Sigmoid colon (tissue), 7 donors: ENCODE data around the gene ERGIC3. TPM values are rescaled to one million over a fixed set of nuclear protein-coding genes. Genes with fewer than 3 reads are reported as not detected.

Source experiments
- DNase-seq: peaks from one replicate; pipeline ENCODE4 v3.0.0-alpha.2; 2019
- H3K27ac ChIP-seq, 4 donors: fragments of 200-600 bp; sonication (generic); one replicate each; pipeline ENCODE4 v1.5.1; 2016 to 2019; ENCODE audit warnings: mild to moderate bottlenecking in 1 of 4
- H3K27me3 ChIP-seq, 3 donors: fragments of 200-600 bp; sonication (generic); one replicate each; pipeline ENCODE4 v1.5.1; 2019; ENCODE audit warnings: mild to moderate bottlenecking in 1 of 3
- H3K36me3 ChIP-seq, 4 donors: fragments of 200-600 bp; sonication (generic); one replicate each; pipeline ENCODE4 v1.5.1; 2016 to 2019
- H3K4me1 ChIP-seq, 4 donors: fragments of 200-600 bp; sonication (generic); one replicate each; pipeline ENCODE4 v1.5.1; 2017 to 2019
- H3K4me3 ChIP-seq, 4 donors: fragments of 200-600 bp; sonication (generic); one replicate each; pipeline ENCODE4 v1.5.1; 2017 to 2019; ENCODE audit warnings: mild to moderate bottlenecking in 2 of 4, moderate library complexity in 1 of 4
- H3K9me3 ChIP-seq, 4 donors: fragments of 200-600 bp in 3 of 4; sonication (generic) in 3 of 4; one replicate each; pipeline versions ENCODE4 v1.5.1 to v1.6.1; 2013 to 2019
- EP300 ChIP-seq, 4 donors: sonication (generic); formaldehyde crosslinking; IDR thresholded peaks; one replicate each; pipeline ENCODE4 v1.6.1; 2017; ENCODE audit warnings: antibody characterized with exemption in 4 of 4
- POLR2A ChIP-seq, 2 donors: fragments of 450-650 bp; IDR thresholded peaks; one replicate each; pipeline ENCODE4 v1.6.1; 2016; ENCODE audit warnings: antibody characterized with exemption in 2 of 2, mild to moderate bottlenecking in 2 of 2, moderate library complexity in 2 of 2
- POLR2AphosphoS5 ChIP-seq, 4 donors: sonication (generic); formaldehyde crosslinking; IDR thresholded peaks; one replicate each; pipeline ENCODE4 v1.6.1; 2017; ENCODE audit warnings: antibody characterized with exemption in 4 of 4
- WGBS, 2 donors: extraction: QIAGEN DNeasy Blood & Tissue Kit; methylation state at CpG; one replicate each; pipeline ENCODE4 v1.1.7; 2013; 5-methylcytosine and 5-hydroxymethylcytosine counted together
- intact Hi-C: fragments of 100-400 bp; cut with DNase I; formaldehyde crosslinking; loops from one replicate; pipeline ENCODE4 v1.15.1; 2023
- polyA plus RNA-seq, 3 donors: library from polyadenylated mRNA; stranded (reverse); fragments of 200-250 nt; gene quantifications; one replicate each; pipeline ENCODE4 v1.2.3, GENCODE V29; 2013
- total RNA-seq, 4 donors: library from RNA; depleted of rRNA; stranded (reverse); fragments of >200 nt; gene quantifications; one replicate each; pipeline ENCODE4 v1.1.0, GENCODE V29; 2016
- TF ChIP-seq, protein P1 (sequence below), 4 experiments: fragments of 450-650 bp in 3 of 4; fragments of 200-600 bp in 1 of 4; IDR thresholded peaks; one replicate each; pipeline ENCODE4 v1.5.1; 2016 to 2019; ENCODE audit warnings: antibody characterized with exemption in 4 of 4, mild to moderate bottlenecking in 3 of 4, moderate library complexity in 2 of 4
- donor health status: healthy with polysubstance abuse.
- donor health status: Bipolar disorder and iron deficiency.
- donor health status: healthy.

The ERGIC3 gene
- total and polyA plus RNA-seq, 7 donors, result 113 to 230 (median 184) TPM

DNA sequence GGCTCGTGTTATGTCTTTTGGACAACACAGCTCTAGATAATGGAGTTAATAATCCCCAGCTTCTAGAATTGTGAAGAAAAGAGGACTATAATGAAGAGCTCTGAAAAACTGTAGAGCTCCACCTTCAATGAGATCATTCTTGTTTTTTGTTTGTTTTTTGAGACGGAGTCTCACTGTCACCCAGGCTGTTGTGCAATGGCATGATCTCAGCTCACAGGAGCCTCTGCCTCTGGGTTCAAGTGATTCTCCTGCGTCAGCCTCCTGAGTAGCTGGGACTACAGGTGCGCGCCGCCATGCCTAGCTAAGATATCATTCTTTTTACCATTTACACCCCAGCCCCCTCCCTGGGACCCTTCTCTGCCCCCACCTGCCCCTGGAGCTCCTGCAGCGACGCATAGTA is 36.6 kb downstream of the ERGIC3 start:
- Histone ChIP-seq H3K4me1 (no peaks in the 10 kb centered on the region), H3K27ac (no peak overlapping the region), H3K9me3 (peaks cover 0 to 4% (median 0%) of the 10 kb centered on the region in 4 donors), H3K36me3 (no peaks in the 10 kb centered on the region), H3K4me3 (no peak overlapping the region), H3K27me3 (no peaks in the 10 kb centered on the region)
- 84 to 89% methylated on average over 8 of the region's 8 CpGs for WGBS, 2 donors
- no peak for DNase-seq
- TF ChIP-seq, protein P1, sequence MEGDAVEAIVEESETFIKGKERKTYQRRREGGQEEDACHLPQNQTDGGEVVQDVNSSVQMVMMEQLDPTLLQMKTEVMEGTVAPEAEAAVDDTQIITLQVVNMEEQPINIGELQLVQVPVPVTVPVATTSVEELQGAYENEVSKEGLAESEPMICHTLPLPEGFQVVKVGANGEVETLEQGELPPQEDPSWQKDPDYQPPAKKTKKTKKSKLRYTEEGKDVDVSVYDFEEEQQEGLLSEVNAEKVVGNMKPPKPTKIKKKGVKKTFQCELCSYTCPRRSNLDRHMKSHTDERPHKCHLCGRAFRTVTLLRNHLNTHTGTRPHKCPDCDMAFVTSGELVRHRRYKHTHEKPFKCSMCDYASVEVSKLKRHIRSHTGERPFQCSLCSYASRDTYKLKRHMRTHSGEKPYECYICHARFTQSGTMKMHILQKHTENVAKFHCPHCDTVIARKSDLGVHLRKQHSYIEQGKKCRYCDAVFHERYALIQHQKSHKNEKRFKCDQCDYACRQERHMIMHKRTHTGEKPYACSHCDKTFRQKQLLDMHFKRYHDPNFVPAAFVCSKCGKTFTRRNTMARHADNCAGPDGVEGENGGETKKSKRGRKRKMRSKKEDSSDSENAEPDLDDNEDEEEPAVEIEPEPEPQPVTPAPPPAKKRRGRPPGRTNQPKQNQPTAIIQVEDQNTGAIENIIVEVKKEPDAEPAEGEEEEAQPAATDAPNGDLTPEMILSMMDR (IDR thresholded peaks at IDR 0.05), result no peak
- TF ChIP-seq POLR2AphosphoS5 (IDR thresholded peaks at IDR 0.05) (no peak), EP300 (IDR thresholded peaks at IDR 0.05) (no peak), POLR2A (IDR thresholded peaks at IDR 0.05) (no peak)
- intact Hi-C loops, result no loop called here

DNA sequence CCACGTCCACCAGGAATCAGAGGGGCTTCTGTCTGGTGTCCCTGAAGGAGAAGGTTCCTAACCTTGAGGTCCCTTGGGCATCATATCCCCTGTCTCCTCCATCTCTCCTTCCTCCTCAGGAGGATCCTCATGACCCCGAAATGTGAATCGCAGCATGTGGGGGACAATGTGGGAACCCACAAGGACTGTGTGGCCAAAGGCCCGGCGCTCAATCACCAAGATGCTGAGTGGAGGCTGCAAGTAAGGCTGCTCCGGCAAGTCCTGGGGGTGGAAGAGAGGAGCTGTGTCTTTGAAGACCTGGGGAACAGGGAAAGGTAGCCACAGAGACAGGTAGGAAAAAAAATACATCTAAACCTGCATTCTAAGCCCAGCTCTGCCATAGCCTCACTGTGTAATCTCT is 37.3 kb downstream of the ERGIC3 start:
- intact Hi-C loops, result no loop called here
- Histone ChIP-seq H3K27ac (no peak overlapping the region), H3K36me3 (no peaks in the 10 kb centered on the region), H3K9me3 (peaks cover 0 to 4% (median 0%) of the 10 kb centered on the region in 4 donors), H3K4me1 (no peaks in the 10 kb centered on the region), H3K4me3 (no peak overlapping the region), H3K27me3 (no peaks in the 10 kb centered on the region)
- TF ChIP-seq, protein P1 (IDR thresholded peaks at IDR 0.05), result no peak
- TF ChIP-seq POLR2A (IDR thresholded peaks at IDR 0.05) (no peak), EP300 (IDR thresholded peaks at IDR 0.05) (no peak), POLR2AphosphoS5 (IDR thresholded peaks at IDR 0.05) (no peak)
- 95% methylated on average over 6 of the region's 6 CpGs for WGBS, 2 donors
- DNase-seq, result no peak

DNA sequence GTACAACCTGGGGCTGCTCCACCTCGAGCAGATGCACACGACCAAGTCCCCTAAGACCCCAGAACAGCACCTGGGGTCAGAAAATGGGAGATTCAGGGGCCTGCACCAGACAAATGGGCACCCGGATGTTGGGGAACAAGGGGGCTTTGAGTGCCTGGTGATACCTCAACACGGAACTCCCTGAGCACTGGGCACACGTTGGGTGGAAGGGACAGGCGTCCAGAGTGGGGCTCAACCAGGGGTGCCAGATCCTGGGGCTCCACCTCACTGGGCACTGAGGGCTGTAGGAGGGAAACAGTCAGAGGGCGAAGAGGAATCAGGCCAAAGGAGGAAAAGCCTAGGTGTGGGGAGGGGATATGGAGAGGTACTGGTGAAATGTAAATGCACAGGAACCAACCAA is 40.3 kb downstream of the ERGIC3 start:
- TF ChIP-seq POLR2AphosphoS5 (IDR thresholded peaks at IDR 0.05), result no peak
- no peak for TF ChIP-seq EP300 (IDR thresholded peaks at IDR 0.05)
- TF ChIP-seq, protein P1 (IDR thresholded peaks at IDR 0.05), result no peak
- no peak for TF ChIP-seq POLR2A (IDR thresholded peaks at IDR 0.05)
- H3K27ac ChIP-seq, result no peak overlapping the region
- peaks cover 0 to 4% (median 0%) of the 10 kb centered on the region in 4 donors for H3K9me3 ChIP-seq
- H3K4me3 ChIP-seq, result no peak overlapping the region
- no peaks in the 10 kb centered on the region for H3K36me3 ChIP-seq
- H3K27me3 ChIP-seq, result no peaks in the 10 kb centered on the region
- H3K4me1 ChIP-seq, result no peaks in the 10 kb centered on the region
- DNase-seq, result no peak
- WGBS, 2 donors, result 93 to 94% methylated on average over 7 of the region's 7 CpGs
- intact Hi-C loops, result no loop called here

DNA sequence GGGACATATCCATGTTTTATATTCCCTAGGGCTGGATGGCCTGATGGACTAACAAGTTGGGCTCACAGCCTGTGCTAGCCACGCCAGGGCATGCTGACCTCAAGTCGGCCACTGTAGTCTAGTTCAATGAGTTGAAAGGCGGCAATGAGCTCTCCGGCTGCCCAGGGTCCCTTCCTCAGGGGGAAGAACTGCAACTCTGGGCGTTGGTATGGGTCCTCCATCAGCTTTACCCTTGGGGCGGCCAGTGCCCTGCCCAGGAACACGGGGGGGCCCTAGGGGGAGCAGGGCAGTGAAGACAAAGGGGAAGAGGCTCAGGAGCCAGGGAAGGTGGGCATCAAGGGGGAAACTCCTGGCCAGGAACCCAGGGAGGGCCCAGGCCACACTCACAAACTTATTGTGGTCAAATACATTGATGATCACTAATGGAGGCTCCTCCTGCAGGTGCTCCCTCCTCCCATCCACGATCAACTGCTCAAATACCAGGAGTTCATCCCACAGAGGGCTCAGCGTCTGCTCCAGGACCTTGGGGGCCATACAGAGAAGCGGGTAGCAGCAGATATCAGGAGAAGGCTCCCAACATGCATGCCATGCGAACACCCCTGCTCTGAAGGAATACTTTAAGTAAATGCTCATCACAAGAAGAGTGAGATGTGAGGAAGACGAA is 41.0 kb downstream of the ERGIC3 start:
- Histone ChIP-seq H3K27me3 (no peaks in the 10 kb centered on the region), H3K27ac (no peak overlapping the region), H3K4me3 (no peak overlapping the region), H3K9me3 (peaks cover 0 to 4% (median 0%) of the 10 kb centered on the region in 4 donors), H3K4me1 (no peaks in the 10 kb centered on the region), H3K36me3 (no peaks in the 10 kb centered on the region)
- intact Hi-C loops, result no loop called here
- WGBS, 2 donors, result 89 to 94% methylated on average over 12 of the region's 12 CpGs
- DNase-seq, result no peak
- TF ChIP-seq POLR2A (IDR thresholded peaks at IDR 0.05) (no peak), POLR2AphosphoS5 (IDR thresholded peaks at IDR 0.05) (no peak), EP300 (IDR thresholded peaks at IDR 0.05) (no peak)
- TF ChIP-seq, protein P1 (IDR thresholded peaks at IDR 0.05), result no peak
